K562 (cell line): Measurements from ENCODE around the gene PLCB3. TPM values are rescaled to one million over a fixed set of nuclear protein-coding genes. Genes with fewer than 3 reads are reported as not detected.
A peak's percentile ranks its signal among the peaks of the same experiment; 100 is the strongest.

Experiments
- ATF1 ChIP-seq, 2 experiments: fragments of 450-650 bp in 1 of 2; IDR thresholded peaks; 2 replicates each; pipeline ENCODE4 v1.6.1; 2016; ENCODE audit warnings: missing compliant biosample characterization in 1 of 2, missing genetic modification characterization in 1 of 2
- CREM ChIP-seq: IDR thresholded peaks from 2 replicates; pipeline ENCODE4 v1.6.1; 2014; ENCODE audit warnings: antibody characterized with exemption, low read depth
- ETV1 ChIP-seq: fragments of 450-650 bp; conservative IDR thresholded peaks from 2 replicates; pipeline ENCODE4 v1.6.1; 2016; ENCODE audit warnings: missing genetic modification characterization, control low read depth, low read depth, missing compliant biosample characterization
- HMGN3 ChIP-seq: IDR thresholded peaks from 2 replicates; pipeline ENCODE4 v1.6.1; 2011; ENCODE audit warnings: borderline replicate concordance, low read depth, mild to moderate bottlenecking, mixed read lengths, low read length; ENCODE audit not compliant: insufficient read length; ENCODE audit errors: extremely low read depth
- MTA3 ChIP-seq: fragments of 450-650 bp; formaldehyde crosslinking; IDR thresholded peaks from 2 replicates; pipeline ENCODE4 v1.6.1; 2017; ENCODE audit warnings: mild to moderate bottlenecking, borderline replicate concordance
- PHB ChIP-seq: fragments of 250-450 bp; sonication (Bioruptor Pico); IDR thresholded peaks from 2 replicates; pipeline ENCODE4 v1.5.0; 2021
- RAD51 ChIP-seq: fragments of 450-650 bp; IDR thresholded peaks from 2 replicates; pipeline ENCODE4 v1.7.1; 2016; ENCODE audit warnings: low read depth, mild to moderate bottlenecking, borderline replicate concordance
- REST ChIP-seq, 2 experiments: fragments of 450-650 bp; formaldehyde crosslinking in 1 of 2; IDR thresholded peaks; 2 replicates each; pipeline versions ENCODE4 v1.4.0 to v1.6.1; 2014 to 2020; ENCODE audit warnings: mild to moderate bottlenecking in 2 of 2, borderline replicate concordance in 1 of 2, low read depth in 1 of 2
- SMARCE1 ChIP-seq: fragments of 450-650 bp; IDR thresholded peaks from 2 replicates; pipeline ENCODE4 v1.7.1; 2016; ENCODE audit warnings: mild to moderate bottlenecking
- TBL1XR1 ChIP-seq, 2 experiments: IDR thresholded peaks; 2 replicates each; pipeline ENCODE4 v1.6.1; 2012; ENCODE audit warnings: improper control_type of control experiment in 2 of 2, low read length in 2 of 2, mild to moderate bottlenecking in 1 of 2
- TBP ChIP-seq: optimal IDR thresholded peaks from 2 replicates; pipeline ENCODE3; 2011; ENCODE audit warnings: low read depth, low read length, improper control_type of control experiment
- YY1 ChIP-seq, 3 experiments: IDR thresholded peaks; 2 replicates each; pipeline ENCODE4 v1.6.1; 2011; ENCODE audit warnings: low read length in 2 of 3, mild to moderate bottlenecking in 2 of 3, moderate library complexity in 2 of 3, borderline replicate concordance in 1 of 3, control low read depth in 1 of 3, low read depth in 1 of 3; ENCODE audit not compliant: insufficient read depth in 3 of 3, insufficient replicate concordance in 2 of 3, control insufficient read depth in 1 of 3, insufficient read length in 1 of 3; ENCODE audit errors: extremely low read depth in 1 of 3
- ZBED1 ChIP-seq: IDR thresholded peaks from 2 replicates; pipeline ENCODE4 v1.6.1; 2014
- ZC3H8 ChIP-seq: fragments of 450-650 bp; IDR thresholded peaks from 2 replicates; pipeline ENCODE4 v1.6.1; 2017
- ZFPM2 ChIP-seq: fragments of 250-450 bp; sonication (Bioruptor Pico); IDR thresholded peaks from 2 replicates; pipeline ENCODE4 v1.5.1; 2022; ENCODE audit warnings: mild to moderate bottlenecking
- ZFX ChIP-seq: sonication (generic); formaldehyde crosslinking; IDR thresholded peaks from 2 replicates; pipeline ENCODE4 v1.8.0; 2022; ENCODE audit warnings: mild to moderate bottlenecking, missing genetic modification reagents, moderate library complexity
- ZNF232 ChIP-seq: sonication (generic); formaldehyde crosslinking; IDR thresholded peaks from 2 replicates; pipeline ENCODE4 v1.8.0; 2022; ENCODE audit warnings: mild to moderate bottlenecking, missing genetic modification reagents
- polyA plus RNA-seq, 8 experiments: library from polyadenylated mRNA; depleted of rRNA in 4 of 8; stranded (reverse) in 5 of 8; unstranded in 3 of 8; fragments of >200 nt; fragmentation: Nextera tagmentation in 2 of 8; fragmentation: Illumina TruSeq in 1 of 8; extraction: Ambion mirVana in 2 of 8; extraction: Trizol in 1 of 8; gene quantifications; 2 replicates each; pipeline versions ENCODE4 v1.2.1 to v1.2.3, GENCODE V29; 2011 to 2014; ENCODE audit warnings: inconsistent platforms in 1 of 8, missing spikeins in 1 of 8
- total RNA-seq, 7 experiments: library from RNA; depleted of rRNA in 6 of 7; stranded (reverse); fragments of >200 nt in 6 of 7; fragmentation: Illumina TruSeq in 2 of 7; extraction: Trizol in 2 of 7; gene quantifications; 2 replicates each; pipeline versions ENCODE4 v1.2.1 to v1.2.3, GENCODE V29; 2011 to 2021; ENCODE audit warnings: low replicate concordance in 1 of 7
- TF ChIP-seq, protein P1 (sequence below): conservative IDR thresholded peaks from 2 replicates; pipeline ENCODE4 v1.6.1; 2011; ENCODE audit warnings: low read depth, mild to moderate bottlenecking, low read length; ENCODE audit not compliant: control insufficient read depth

PLCB3 gene
- total and polyA plus RNA-seq, 9 of the 15 experiments (the other 6 are each of a cell fraction or from before 2014, with no cell fraction given), result 0.31 to 44.8 (median 14.6) TPM

DNA sequence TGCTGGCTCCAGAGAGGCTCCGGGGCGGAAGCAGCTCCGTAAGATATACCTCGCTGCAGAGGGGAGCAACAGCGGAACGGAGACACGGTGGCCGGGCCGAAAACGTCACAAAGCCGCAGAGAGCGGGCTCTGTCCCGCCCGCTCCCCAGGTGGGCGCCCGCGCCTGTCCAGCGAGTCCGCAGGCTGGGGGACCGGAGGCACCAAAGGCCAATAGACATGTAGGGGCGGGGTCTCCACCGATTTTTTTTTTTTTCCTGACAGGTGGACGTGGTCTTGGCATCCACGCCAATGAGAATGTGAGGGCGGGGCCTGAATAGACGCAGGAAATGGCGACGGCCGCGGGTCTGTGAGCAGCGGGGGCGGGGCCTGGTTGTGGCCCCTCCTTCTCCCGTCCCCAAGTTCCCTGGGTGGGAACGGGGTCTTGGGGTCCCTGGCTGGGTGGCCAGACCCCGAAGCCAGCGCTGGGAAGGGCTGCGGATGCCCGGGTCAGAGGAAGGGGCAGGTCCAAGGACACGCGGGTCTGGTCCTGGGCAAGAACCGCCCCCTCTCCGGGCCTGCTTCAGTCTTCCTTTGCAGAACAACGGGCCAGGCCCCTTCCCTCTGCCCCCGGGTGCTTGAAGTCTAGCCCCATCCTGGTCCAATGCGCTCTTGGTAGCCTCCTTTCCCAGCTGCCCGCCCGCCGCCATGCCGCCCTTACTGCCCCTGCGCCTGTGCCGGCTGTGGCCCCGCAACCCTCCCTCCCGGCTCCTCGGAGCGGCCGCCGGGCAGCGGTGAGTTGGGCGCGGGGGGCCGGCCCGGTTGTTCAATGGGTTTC is 21.0 kb upstream of the PLCB3 start, which contains the start of gene DNAJC4 (continued):
- TF ChIP-seq, protein P1, sequence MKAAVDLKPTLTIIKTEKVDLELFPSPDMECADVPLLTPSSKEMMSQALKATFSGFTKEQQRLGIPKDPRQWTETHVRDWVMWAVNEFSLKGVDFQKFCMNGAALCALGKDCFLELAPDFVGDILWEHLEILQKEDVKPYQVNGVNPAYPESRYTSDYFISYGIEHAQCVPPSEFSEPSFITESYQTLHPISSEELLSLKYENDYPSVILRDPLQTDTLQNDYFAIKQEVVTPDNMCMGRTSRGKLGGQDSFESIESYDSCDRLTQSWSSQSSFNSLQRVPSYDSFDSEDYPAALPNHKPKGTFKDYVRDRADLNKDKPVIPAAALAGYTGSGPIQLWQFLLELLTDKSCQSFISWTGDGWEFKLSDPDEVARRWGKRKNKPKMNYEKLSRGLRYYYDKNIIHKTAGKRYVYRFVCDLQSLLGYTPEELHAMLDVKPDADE, result 0 out of 2 replicates have a peak, but pooled peaks have one; percentile 22
- peak; percentile 89 for TF ChIP-seq ZFX (CRISPR knock-in tag)
- 0 out of 4 replicates have a peak, but pooled peaks of 1 of the 2 experiments have one; percentile 17 for TF ChIP-seq TBL1XR1 (IDR thresholded peaks at IDR 0.05; ENCODE audit: low read length in 2 of 2)
- TF ChIP-seq TBP, result peak; percentile 56
- TF ChIP-seq MTA3, result peak; percentile 82
- peak; percentile 74; the same call in 1 of the 2 replicates for TF ChIP-seq ZNF232 (CRISPR knock-in tag)
- no peak for TF ChIP-seq REST (IDR thresholded peaks at IDR 0.05; ENCODE audit: borderline replicate concordance)
- TF ChIP-seq REST (CRISPR knock-in tag; IDR thresholded peaks at IDR 0.05; ENCODE audit: low read depth), result peak; percentile 56; the same call in 1 of the 2 replicates
- peak; percentile 92 for TF ChIP-seq HMGN3
- TF ChIP-seq ETV1 (tag), result peak; percentile 61
- 0 out of 2 replicates have a peak, but pooled peaks have one; percentile 37 for TF ChIP-seq SMARCE1
- TF ChIP-seq ZBED1, result peak; percentile 14; the same call in 1 of the 2 replicates
- peak; percentile 84; the same call in 1 of the 2 replicates for TF ChIP-seq CREM
- TF ChIP-seq ZC3H8, result no peak
- peak; percentile 27 to 89 (median 76) for TF ChIP-seq YY1 (IDR thresholded peaks at IDR 0.05; ENCODE audit: borderline replicate concordance in 1 of 3, control insufficient read depth in 1 of 3, extremely low read depth in 1 of 3, insufficient read depth in 3 of 3, insufficient read length in 1 of 3, insufficient replicate concordance in 2 of 3, low read depth in 1 of 3, low read length in 2 of 3)
- 0 out of 2 replicates have a peak, but pooled peaks have one; percentile 1 for TF ChIP-seq ATF1 (CRISPR knock-in tag; IDR thresholded peaks at IDR 0.05)
- peak; percentile 90 for TF ChIP-seq ATF1 (tag; IDR thresholded peaks at IDR 0.05)
- peak; percentile 76; the same call in 1 of the 2 replicates for TF ChIP-seq PHB (CRISPR knock-in tag)
- TF ChIP-seq RAD51, result no peak
- no peak for TF ChIP-seq ZFPM2 (CRISPR knock-in tag)
